ENCODE measurements around the gene PSAP. TPM values are rescaled to one million over a fixed set of nuclear protein-coding genes. Genes with fewer than 3 reads are reported as not detected.

Gene PSAP
- total RNA-seq, 1 experiment from 2014 or later = 490 TPM

DNA sequence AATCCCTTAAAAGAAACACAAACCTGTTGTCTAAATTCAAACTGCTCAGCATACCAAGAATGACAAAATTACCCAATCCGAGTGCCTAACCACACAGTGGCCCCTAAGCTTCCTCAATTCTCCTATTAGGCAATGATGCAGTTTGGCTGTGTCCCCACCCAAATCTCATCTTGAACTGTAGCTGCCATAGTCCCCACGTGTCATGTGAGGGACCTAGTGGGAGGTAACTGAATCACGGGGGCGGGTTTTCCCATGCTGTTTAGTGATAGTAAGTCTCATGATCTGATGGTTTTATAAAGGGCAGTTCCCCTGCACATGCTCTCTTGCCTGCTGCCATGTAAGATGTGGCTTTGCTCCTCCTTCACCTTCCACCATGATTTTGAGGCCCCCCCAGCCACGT lies 21.9 kb downstream of the PSAP start:
- no peak for DNase-seq (ENCODE audit: low spot score)

DNA sequence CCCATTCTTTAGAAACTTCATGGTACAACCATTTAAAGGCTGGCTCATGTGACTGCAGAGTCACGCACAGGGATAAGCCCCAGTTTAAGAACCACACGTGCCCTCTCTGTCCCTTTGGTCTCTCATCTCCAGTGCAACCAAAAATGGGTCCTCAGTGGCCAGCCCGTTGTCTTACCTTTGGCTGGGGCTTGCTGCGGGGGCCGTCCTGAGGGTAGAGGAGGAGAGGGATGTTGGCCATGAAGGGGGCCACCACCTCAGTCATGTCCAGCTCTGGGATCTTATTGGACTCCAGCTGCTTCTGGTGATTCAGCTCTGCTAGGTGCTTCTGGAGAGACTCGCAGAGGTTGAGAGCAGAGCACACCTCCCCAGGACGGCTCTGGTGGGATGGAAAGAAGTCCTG lies 22.3 kb downstream of the PSAP start:
- DNase-seq (ENCODE audit: low spot score) = no peak

DNA sequence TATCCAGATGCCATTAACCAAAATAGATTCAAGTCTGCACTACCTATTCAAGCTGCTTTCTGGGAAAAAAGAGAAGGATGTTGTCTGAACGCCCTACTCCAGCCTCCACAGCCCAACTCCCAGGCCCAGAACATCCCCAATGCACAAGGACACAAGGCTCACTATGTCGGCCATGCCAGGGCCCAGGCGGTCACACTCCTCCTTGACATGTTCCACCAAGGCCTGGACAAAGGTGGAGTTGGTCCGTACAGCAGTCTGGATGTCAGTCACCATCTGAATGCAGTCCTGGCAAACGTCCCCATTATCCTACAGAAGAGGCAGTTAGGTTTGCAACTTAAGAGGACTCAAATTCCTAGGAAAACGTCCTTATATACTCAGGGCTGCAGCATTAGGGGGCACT lies 23.2 kb downstream of the PSAP start:
- no peak for DNase-seq (ENCODE audit: low spot score)

GRCh38 chr10:71825217-71825616 lies 25.8 kb downstream of the PSAP start:
- DNase-seq (ENCODE audit: low spot score) = no peak

DNA sequence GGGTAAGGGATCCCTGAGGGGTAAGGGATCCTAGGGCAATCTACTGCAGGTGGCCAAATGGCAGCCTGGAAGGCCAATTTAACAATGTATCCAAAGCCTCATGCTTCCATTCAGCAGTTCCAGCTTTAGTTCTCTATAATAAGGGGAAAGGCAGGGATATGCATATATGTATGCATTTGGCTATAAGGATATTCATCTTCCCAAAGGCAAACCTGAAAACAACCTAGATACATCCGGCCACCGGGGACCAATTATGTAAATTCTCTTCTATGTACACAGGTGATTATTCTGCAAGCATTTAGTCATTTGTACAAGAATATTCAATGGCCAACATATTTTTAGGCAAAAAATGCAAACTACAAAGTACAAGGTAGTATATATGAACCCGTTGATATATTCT lies 26.7 kb downstream of the PSAP start:
- no peak for DNase-seq (ENCODE audit: low spot score)

GRCh38 chr10:71823356-71823755 lies 27.7 kb downstream of the PSAP start:
- no peak for DNase-seq (ENCODE audit: low spot score)

DNA sequence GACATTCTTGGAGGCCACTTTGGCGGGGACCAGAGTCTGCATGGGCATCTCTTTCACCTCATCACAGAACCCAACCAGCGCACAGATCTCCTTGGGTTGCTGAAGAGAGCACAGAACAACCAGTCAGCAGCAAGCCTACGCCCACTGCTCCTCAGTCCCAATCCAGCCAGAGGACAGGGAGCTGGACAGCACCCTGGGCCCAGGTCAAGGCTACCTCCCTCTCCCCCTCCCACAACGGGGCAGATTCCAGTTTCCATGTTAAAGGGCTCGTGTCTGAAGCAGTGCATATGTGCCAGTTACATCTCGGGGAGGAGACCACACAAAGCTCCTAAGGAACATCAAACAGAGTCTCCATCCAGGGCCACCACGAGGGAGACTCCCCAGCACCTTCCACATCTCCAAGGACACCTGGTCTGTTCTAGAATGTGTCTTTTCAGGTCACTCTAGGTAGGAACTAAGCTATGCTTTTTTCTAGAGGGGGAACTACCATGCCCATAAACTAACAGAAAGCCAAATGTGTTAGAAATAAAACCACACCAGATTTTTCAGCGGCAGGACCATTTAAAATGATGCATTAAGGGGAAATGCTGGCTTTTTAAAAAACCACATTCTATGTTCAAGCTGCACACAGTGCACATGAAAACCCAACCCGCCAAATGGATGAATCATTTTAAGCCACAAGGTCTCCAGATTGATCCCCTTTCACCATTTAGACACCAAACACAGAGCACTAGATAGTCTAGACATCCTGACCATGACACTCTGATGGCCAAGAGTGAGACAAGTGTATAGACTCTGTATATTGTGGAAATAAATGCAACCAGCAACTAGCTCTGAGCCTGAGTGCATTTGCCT lies 28.9 kb downstream of the PSAP start:
- DNase-seq (ENCODE audit: low spot score) = no peak

GRCh38 chr10:71820966-71821365 lies 30.1 kb downstream of the PSAP start:
- DNase-seq (ENCODE audit: low spot score) = no peak

- no peak for DNase-seq (ENCODE audit: low spot score)
Observed at GRCh38 chr10:71819985-71820384, 31.1 kb downstream of the PSAP start.

DNA sequence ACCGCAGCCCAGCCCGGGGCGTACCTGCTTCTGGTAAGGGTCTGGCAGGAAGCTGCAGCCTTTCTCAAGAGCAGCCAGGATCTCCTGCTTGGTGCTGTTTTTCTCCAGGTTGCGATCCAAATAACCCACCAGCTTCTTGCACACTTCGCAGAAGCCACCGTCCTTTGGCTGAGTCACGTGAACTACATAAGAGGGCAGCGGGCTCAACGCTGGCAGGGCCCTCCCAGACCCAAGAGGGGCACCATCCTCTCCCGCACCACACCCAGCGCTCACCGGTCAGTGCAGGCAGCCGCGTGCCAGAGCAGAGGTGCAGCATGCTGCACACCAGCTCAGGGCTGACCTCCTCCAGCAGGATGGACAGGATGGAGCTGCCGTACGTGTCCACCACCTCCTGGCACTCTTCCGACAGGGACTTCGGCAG lies 31.6 kb downstream of the PSAP start:
- no peak for DNase-seq (ENCODE audit: low spot score)

DNA sequence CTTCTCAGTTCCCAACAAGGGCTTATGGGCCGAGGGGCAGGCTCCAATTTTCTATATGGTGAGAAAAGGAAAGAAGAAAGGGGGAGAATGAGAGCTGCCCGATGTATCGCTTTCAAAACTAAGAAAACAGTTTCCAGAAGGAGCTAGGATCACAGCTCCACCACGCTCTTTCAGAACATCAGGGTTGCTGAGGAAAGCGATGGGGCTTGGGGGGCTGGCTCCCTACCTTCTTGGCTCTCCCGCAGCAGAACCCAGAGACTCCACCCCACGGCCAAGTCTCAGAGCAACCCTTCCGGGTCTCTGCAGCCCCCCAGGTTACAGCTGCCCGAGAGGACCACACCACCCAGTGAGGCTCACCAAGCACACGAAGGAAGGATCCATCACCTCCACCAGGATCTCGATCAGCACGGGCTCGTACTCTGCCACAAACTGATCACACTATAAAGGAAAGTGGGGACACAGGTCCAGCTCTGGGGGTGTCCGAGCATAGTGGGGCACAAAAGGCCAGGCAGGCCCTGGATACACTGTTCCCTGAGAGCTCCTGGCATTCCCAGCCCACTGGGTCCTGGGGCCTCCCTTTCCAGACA lies 32.3 kb downstream of the PSAP start:
- no peak for DNase-seq (ENCODE audit: low spot score)

- DNase-seq (ENCODE audit: low spot score) = no peak
Observed at GRCh38 chr10:71817831-71818655, 33.0 kb downstream of the PSAP start.

GRCh38 chr10:71816936-71817618 lies 34.0 kb downstream of the PSAP start:
- DNase-seq (ENCODE audit: low spot score) = no peak

DNA sequence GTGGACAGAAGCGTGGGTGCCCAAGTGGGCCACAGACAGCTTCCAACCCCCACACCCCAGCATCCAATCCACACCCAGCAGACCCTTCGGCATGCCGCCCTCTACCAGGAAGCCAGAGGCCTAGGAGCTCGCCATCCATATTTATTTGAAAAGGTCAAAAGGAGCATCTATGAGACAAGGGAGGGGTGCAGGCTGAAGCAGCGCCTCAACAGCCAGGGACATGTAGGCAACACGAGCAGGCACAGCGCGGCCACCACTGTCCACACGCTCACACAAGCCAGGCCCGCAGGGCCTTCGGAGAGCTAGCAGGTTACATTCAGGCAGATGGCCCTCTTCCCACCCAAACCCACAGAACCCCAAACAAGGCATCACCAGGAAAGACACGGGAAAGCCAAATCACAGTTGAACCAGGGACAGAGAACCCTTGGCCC lies 34.6 kb downstream of the PSAP start:
- DNase-seq (ENCODE audit: low spot score) = no peak

GRCh38 chr10:71815515-71816130 lies 35.4 kb downstream of the PSAP start:
- DNase-seq (ENCODE audit: low spot score) = no peak

DNA sequence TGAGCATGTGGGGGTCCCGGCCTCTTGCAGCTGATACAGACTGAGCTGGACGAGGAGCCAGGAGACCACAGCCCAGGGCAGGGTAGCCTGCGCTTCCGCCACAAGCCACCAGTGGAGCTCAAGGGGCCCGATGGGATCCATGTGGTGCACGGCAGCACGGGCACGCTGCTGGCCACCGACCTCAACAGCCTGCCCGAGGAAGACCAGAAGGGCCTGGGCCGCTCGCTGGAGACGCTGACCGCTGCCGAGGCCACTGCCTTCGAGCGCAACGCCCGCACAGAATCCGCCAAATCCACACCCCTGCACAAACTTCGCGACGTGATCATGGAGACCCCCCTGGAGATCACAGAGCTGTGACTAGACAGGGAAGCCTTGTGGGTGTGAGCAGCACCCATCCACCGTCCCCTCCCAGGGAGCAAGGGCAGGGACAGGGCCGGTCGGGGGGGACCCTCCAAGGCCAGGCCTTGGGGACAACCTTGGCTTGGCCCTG lies 36.1 kb downstream of the PSAP start:
- no peak for DNase-seq (ENCODE audit: low spot score)

DNA sequence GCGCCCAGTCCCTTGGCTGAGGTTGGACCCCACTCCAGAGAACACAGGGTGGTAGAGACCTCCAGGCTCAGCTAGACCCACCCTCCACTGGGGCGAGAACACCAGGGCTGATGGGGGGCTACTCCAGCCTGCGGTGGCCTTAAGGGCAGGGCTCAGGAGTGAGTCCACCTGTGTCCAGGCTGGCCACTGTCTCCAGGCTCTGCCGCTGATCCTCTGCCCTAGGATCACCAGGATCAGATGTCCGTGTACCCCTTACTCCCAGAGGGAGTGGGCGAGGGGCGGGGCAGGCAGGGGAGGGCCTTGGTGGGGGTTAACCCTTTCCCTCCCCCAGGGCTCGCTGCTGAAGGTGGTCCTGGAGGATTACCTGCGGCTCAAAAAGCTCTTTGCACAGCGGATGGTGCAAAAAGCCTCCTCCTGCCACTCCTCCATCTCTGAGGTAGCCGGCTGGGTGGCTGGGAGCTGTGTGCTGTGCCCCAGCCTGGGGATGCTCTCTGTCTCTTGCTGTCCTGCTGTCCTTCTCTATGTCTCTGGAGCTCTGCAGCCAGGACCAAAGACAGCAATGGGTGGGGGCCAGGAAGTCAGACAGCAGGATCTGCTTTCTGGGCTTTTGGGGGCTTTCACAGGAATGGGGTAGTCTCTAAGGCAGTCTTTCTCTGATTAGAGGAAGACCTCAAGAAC lies 38.0 kb downstream of the PSAP start:
- no peak for DNase-seq (ENCODE audit: low spot score)

DNA sequence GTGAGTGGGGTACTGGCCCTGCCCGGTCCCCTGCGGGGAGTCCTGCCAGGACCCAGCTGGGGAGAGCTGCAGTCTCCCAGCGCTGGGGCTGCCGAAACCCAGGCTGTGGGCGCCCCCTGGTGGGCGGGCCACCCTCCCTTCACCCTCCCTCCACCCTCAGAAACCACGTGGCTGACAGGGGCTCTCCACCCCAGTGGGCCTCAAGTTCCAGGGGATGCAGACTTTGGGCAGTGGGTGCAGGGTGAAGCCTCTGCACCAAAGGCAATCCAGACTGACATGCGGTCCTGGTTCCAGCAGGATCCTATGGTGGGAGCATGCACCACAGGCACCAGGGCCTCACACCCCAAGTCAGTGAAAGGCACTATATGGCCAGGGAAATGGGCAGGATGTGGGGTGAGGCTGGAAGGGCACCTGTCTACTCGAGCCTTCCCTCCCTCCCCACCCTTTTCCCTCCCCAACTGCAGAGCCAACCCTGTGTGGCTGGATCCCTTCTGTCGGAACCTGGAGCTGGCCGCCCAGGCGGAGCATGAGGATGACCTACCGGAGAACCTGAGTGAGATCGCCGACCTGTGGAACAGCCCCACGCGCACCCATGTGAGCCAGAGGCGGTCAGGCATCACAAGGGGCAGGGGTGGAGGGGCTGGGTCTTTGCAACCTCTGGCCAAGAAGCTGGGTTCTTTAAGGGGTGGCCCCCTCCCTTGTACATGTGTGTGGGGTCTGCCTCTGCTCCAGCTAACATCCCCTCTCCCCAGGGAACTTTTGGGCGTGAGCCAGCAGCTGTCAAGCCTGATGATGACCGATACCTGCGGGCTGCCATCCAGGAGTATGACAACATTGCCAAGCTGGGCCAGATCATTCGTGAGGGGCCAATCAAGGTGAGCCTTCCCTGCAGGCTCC lies 38.8 kb downstream of the PSAP start:
- DNase-seq (ENCODE audit: low spot score) = no peak

GRCh38 chr10:71811351-71811750 lies 39.7 kb downstream of the PSAP start:
- no peak for DNase-seq (ENCODE audit: low spot score)

All from H4 (cell line).